Measurements from ENCODE around the gene GNG5.

GNG5 gene

GRCh38 chr1:84467298-84467697 is 39.1 kb downstream of the GNG5 start:
- TF ChIP-seq TAF1 (IDR thresholded peaks at IDR 0.05; ENCODE audit: borderline replicate concordance, insufficient read depth, low read length) (no peak), POLR2AphosphoS5 (IDR thresholded peaks at IDR 0.05; ENCODE audit: low read depth, low read length) (no peak), FOXP2 (optimal IDR thresholded peaks at IDR 0.05; ENCODE audit: borderline replicate concordance, extremely low read depth, extremely low read length, insufficient read depth) (no peak), REST (IDR thresholded peaks at IDR 0.05; ENCODE audit: insufficient read depth in 1 of 2, low read depth in 2 of 2, low read length in 2 of 2) (no peak), SIN3A (IDR thresholded peaks at IDR 0.05; ENCODE audit: borderline replicate concordance, insufficient read depth, low read length) (no peak)

GRCh38 chr1:84462118-84462517 is 44.3 kb downstream of the GNG5 start:
- TF ChIP-seq FOXP2 (optimal IDR thresholded peaks at IDR 0.05; ENCODE audit: borderline replicate concordance, extremely low read depth, extremely low read length, insufficient read depth) (no peak), TAF1 (IDR thresholded peaks at IDR 0.05; ENCODE audit: borderline replicate concordance, insufficient read depth, low read length) (no peak), SIN3A (IDR thresholded peaks at IDR 0.05; ENCODE audit: borderline replicate concordance, insufficient read depth, low read length) (no peak)

GRCh38 chr1:84452436-84452835 is 53.9 kb downstream of the GNG5 start:
- no peak for TF ChIP-seq FOXP2 (optimal IDR thresholded peaks at IDR 0.05; ENCODE audit: borderline replicate concordance, extremely low read depth, extremely low read length, insufficient read depth)
- no peak for TF ChIP-seq SIN3A (IDR thresholded peaks at IDR 0.05; ENCODE audit: borderline replicate concordance, insufficient read depth, low read length)
- no peak for TF ChIP-seq REST (IDR thresholded peaks at IDR 0.05; ENCODE audit: insufficient read depth in 1 of 2, low read depth in 2 of 2, low read length in 2 of 2)
- TF ChIP-seq TAF1 (IDR thresholded peaks at IDR 0.05; ENCODE audit: borderline replicate concordance, insufficient read depth, low read length), result no peak
- no peak for TF ChIP-seq POLR2AphosphoS5 (IDR thresholded peaks at IDR 0.05; ENCODE audit: low read depth, low read length)

GRCh38 chr1:84450910-84451309 is 55.5 kb downstream of the GNG5 start:
- TF ChIP-seq FOXP2 (optimal IDR thresholded peaks at IDR 0.05; ENCODE audit: borderline replicate concordance, extremely low read depth, extremely low read length, insufficient read depth) (no peak), SIN3A (IDR thresholded peaks at IDR 0.05; ENCODE audit: borderline replicate concordance, insufficient read depth, low read length) (no peak), TAF1 (IDR thresholded peaks at IDR 0.05; ENCODE audit: borderline replicate concordance, insufficient read depth, low read length) (no peak), POLR2AphosphoS5 (IDR thresholded peaks at IDR 0.05; ENCODE audit: low read depth, low read length) (no peak), REST (IDR thresholded peaks at IDR 0.05; ENCODE audit: insufficient read depth in 1 of 2, low read depth in 2 of 2, low read length in 2 of 2) (no peak)
